Bone marrow (tissue), 2 donors: ENCODE measurements around the gene DCC.
"Not testable (repeated sequence)": the region's sequence is repeated elsewhere in the genome, so short reads cannot be mapped to it uniquely, and the experiment has no call there.

Experiments used
- DNase-seq, 2 donors: peaks; one replicate each; lab custom pipeline; 2025; lab: John Stamatoyannopoulos, UW

The DCC gene

GRCh38 chr18:53387581-53387980 lies 1047.6 kb downstream of the DCC start:
- no peak for DNase-seq

GRCh38 chr18:53402670-53403069 lies 1062.7 kb downstream of the DCC start:
- DNase-seq: no peak

GRCh38 chr18:53408271-53408670 lies 1068.3 kb downstream of the DCC start:
- DNase-seq: no peak

GRCh38 chr18:53411511-53411910 lies 1071.5 kb downstream of the DCC start:
- DNase-seq: no peak

GRCh38 chr18:53417003-53417402 lies 1077.0 kb downstream of the DCC start:
- DNase-seq: no peak

- DNase-seq: no peak
These were observed 1081.9 kb downstream of the DCC start for GRCh38 chr18:53421869-53422268.

GRCh38 chr18:53422896-53423295 lies 1082.9 kb downstream of the DCC start:
- DNase-seq: no peak

GRCh38 chr18:53426666-53427184 lies 1086.7 kb downstream of the DCC start:
- DNase-seq: no peak

- no peak for DNase-seq
These were observed 1101.9 kb downstream of the DCC start for GRCh38 chr18:53441761-53442414.

- DNase-seq: no peak
These were observed 1102.4 kb downstream of the DCC start for GRCh38 chr18:53442415-53442783.

- no peak for DNase-seq
These were observed 1103.3 kb downstream of the DCC start for GRCh38 chr18:53443336-53443735.

GRCh38 chr18:53443831-53444230 lies 1103.8 kb downstream of the DCC start:
- no peak for DNase-seq

GRCh38 chr18:53451902-53452301 lies 1111.9 kb downstream of the DCC start:
- DNase-seq: no peak

- DNase-seq: no peak
These were observed 1117.1 kb downstream of the DCC start for GRCh38 chr18:53457068-53457467.

GRCh38 chr18:53458268-53458667 lies 1118.3 kb downstream of the DCC start:
- no peak for DNase-seq

GRCh38 chr18:53458944-53459580 lies 1119.1 kb downstream of the DCC start:
- no peak for DNase-seq

GRCh38 chr18:53467756-53468155 lies 1127.8 kb downstream of the DCC start:
- no peak for DNase-seq

- DNase-seq: not testable (repeated sequence)
These were observed 1128.2 kb downstream of the DCC start for GRCh38 chr18:53468173-53468572.

- DNase-seq: no peak
These were observed 1132.5 kb downstream of the DCC start for GRCh38 chr18:53472546-53472945.

GRCh38 chr18:53478155-53478554 lies 1138.2 kb downstream of the DCC start:
- no peak for DNase-seq

- DNase-seq: no peak
These were observed 1146.3 kb downstream of the DCC start for GRCh38 chr18:53486296-53486695.

- no peak for DNase-seq
These were observed 1149.3 kb downstream of the DCC start for GRCh38 chr18:53489266-53489665.

- no peak for DNase-seq
These were observed 1150.0 kb downstream of the DCC start for GRCh38 chr18:53490019-53490418.

- no peak for DNase-seq
These were observed 1156.0 kb downstream of the DCC start for GRCh38 chr18:53496028-53496427.
